ENCODE measurements around the gene KIF25. TPM values are rescaled to one million over a fixed set of nuclear protein-coding genes. Genes with fewer than 3 reads are reported as not detected.

KIF25 gene
- total RNA-seq, 1 experiment from 2014 or later: 0.59 TPM

DNA sequence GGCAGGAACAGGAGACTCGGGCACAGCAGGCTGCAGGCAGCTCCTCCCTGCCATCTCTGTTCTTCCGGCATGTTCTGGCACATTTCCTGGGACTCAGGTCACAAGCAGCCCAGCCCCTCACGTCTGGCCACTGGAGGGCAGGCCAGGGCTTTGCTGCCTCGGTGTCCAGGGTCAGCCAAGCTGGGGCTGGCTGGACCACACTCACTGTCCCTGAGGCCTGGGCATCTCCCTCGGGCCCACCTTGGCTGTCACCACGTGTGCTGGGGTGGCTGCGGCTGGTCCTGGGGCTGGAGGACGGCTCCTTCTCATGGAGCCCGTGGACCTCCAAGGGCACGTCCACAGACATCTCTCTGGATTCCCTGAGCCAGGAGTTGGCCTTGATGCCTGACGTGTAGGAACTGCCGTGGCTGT, 63.1 kb downstream of the KIF25 start:
- TF ChIP-seq, protein P1, sequence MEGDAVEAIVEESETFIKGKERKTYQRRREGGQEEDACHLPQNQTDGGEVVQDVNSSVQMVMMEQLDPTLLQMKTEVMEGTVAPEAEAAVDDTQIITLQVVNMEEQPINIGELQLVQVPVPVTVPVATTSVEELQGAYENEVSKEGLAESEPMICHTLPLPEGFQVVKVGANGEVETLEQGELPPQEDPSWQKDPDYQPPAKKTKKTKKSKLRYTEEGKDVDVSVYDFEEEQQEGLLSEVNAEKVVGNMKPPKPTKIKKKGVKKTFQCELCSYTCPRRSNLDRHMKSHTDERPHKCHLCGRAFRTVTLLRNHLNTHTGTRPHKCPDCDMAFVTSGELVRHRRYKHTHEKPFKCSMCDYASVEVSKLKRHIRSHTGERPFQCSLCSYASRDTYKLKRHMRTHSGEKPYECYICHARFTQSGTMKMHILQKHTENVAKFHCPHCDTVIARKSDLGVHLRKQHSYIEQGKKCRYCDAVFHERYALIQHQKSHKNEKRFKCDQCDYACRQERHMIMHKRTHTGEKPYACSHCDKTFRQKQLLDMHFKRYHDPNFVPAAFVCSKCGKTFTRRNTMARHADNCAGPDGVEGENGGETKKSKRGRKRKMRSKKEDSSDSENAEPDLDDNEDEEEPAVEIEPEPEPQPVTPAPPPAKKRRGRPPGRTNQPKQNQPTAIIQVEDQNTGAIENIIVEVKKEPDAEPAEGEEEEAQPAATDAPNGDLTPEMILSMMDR (conservative IDR thresholded peaks at IDR 0.05): peak; percentile 68
- Histone ChIP-seq H3K4me2 (ENCODE audit: insufficient read depth, insufficient read length, low read length) (no peak overlapping the region), H3K4me1 (ENCODE audit: insufficient read depth, low read length) (no peaks in the 10 kb centered on the region), H3K79me1 (ENCODE audit: insufficient read depth, low read depth, low read length, poor library complexity, severe bottlenecking) (no peaks in the 10 kb centered on the region), H4K20me1 (ENCODE audit: control insufficient read depth, insufficient read depth, insufficient read length) (peaks cover 2% of the 10 kb centered on the region), H3K9ac (ENCODE audit: extremely low read depth, insufficient read length, low read length) (no peak overlapping the region), H2AFZ (ENCODE audit: low read length) (no peak overlapping the region), H2BK20ac (ENCODE audit: low read depth, low read length, poor library complexity, severe bottlenecking) (no peak overlapping the region), H3K9me3 (ENCODE audit: control insufficient read depth, low read depth, low read length) (no peaks in the 10 kb centered on the region), H3K4ac (ENCODE audit: low read depth, low read length) (no peak overlapping the region), H3K56ac (ENCODE audit: insufficient read length, low read depth, low read length) (no peak overlapping the region), H4K91ac (ENCODE audit: insufficient read length, low read depth, low read length) (no peak overlapping the region), H2BK12ac (ENCODE audit: insufficient read length, low read depth, low read length) (no peak overlapping the region), H3K14ac (ENCODE audit: insufficient read depth, low read length) (no peak overlapping the region; the same call in 1 of the 2 replicates), H2AK5ac (ENCODE audit: insufficient read length, low read length) (no peak overlapping the region), H4K5ac (ENCODE audit: insufficient read length, low read depth, low read length) (no peak overlapping the region), H4K8ac (replicated peaks; ENCODE audit: insufficient read length, low read depth, low read length) (no peak overlapping the region), H3K23me2 (ENCODE audit: insufficient read length, low read depth, low read length, poor library complexity, severe bottlenecking) (no peaks in the 10 kb centered on the region), H3K23ac (ENCODE audit: insufficient read length, low read depth, low read length) (no peak overlapping the region), H3T11ph (ENCODE audit: low read length) (no peak overlapping the region), H3K27ac (ENCODE audit: insufficient read length, low read depth, low read length) (no peak overlapping the region), H2BK120ac (ENCODE audit: low read depth, low read length, poor library complexity, severe bottlenecking) (no peak overlapping the region), H3K79me2 (ENCODE audit: insufficient read depth, low read length) (no peaks in the 10 kb centered on the region), H2BK5ac (ENCODE audit: insufficient read length, low read length) (no peak overlapping the region), H3K27me3 (ENCODE audit: insufficient read depth, low read length) (no peaks in the 10 kb centered on the region), H2BK15ac (ENCODE audit: low read depth, low read length) (no peak overlapping the region), H3K18ac (ENCODE audit: insufficient read length, low read depth, low read length) (no peak overlapping the region)
- Mint-ChIP-seq H3K27ac (peak overlapping the region in 1 of 3 experiments; percentile 52; a peak in 2 of 7 replicates), H3K27me3 (ENCODE audit: low read depth) (no peaks in the 10 kb centered on the region; the same call in 1 of the 2 replicates), H3K9me3 (no peaks in the 10 kb centered on the region), H3K36me3 (ENCODE audit: insufficient read depth in 1 of 3, low read depth in 3 of 3) (no peaks in the 10 kb centered on the region; a peak in 1 of 7 replicates), H3K4me3 (no peak overlapping the region), H3K4me1 (peaks cover 0 to 2% of the 10 kb centered on the region in 2 experiments; a peak in 1 of 4 replicates)
- WGBS (ENCODE audit: extremely low coverage, insufficient read length, low lambda C conversion rate): no CpG with 5 or more reads among the region's 12 CpGs
- DNase-seq: peak; percentile 69

All from H9 (cell line).